Breast epithelium (tissue), 4 donors: Measurements from ENCODE around the gene TMEM273. TPM values are rescaled to one million over a fixed set of nuclear protein-coding genes. Genes with fewer than 3 reads are reported as not detected.

Source experiments
- DNase-seq, 2 donors: peaks; one replicate each; pipeline ENCODE4 v3.0.0-alpha.2; 2019; ENCODE audit warnings: low spot score in 2 of 2
- H3K27ac ChIP-seq, 2 donors: fragments of 200-600 bp; sonication (generic) in 1 of 2; one replicate each; pipeline ENCODE4 v1.5.1; 2016 to 2019; ENCODE audit warnings: mild to moderate bottlenecking in 1 of 2
- H3K27me3 ChIP-seq, 2 donors: fragments of 200-600 bp; sonication (generic) in 1 of 2; one replicate each; pipeline versions ENCODE4 v1.5.1 to v1.6.0; 2017 to 2019; ENCODE audit warnings: control low read depth in 1 of 2, mild to moderate bottlenecking in 1 of 2
- H3K36me3 ChIP-seq: fragments of 200-600 bp; one replicate; pipeline ENCODE4 v1.5.1; 2019
- H3K4me1 ChIP-seq, 2 donors: fragments of 200-600 bp; sonication (generic); one replicate each; pipeline ENCODE4 v1.5.1; 2016 to 2019; ENCODE audit warnings: control low read depth in 1 of 2
- H3K4me3 ChIP-seq, 3 donors: fragments of 200-600 bp; sonication (generic); 1 replicate in 2 of 3; 2 replicates in 1 of 3; pipeline ENCODE4 v1.5.1; 2016 to 2019; ENCODE audit warnings: mild to moderate bottlenecking in 3 of 3, moderate library complexity in 2 of 3
- H3K9me3 ChIP-seq, 2 donors: fragments of 200-600 bp; sonication (generic) in 1 of 2; one replicate each; pipeline ENCODE4 v1.5.1; 2016 to 2019; ENCODE audit warnings: control low read depth in 1 of 2
- CTCF ChIP-seq, 3 donors: fragments of 450-650 bp; IDR thresholded peaks; one replicate each; pipeline ENCODE4 v1.5.1; 2016 to 2017; ENCODE audit warnings: antibody characterized with exemption in 3 of 3, mild to moderate bottlenecking in 3 of 3, moderate library complexity in 3 of 3
- POLR2A ChIP-seq: fragments of 450-650 bp; IDR thresholded peaks from one replicate; pipeline ENCODE4 v1.6.1; 2016; ENCODE audit warnings: antibody characterized with exemption, mild to moderate bottlenecking, moderate library complexity
- POLR2AphosphoS5 ChIP-seq, 3 donors: sonication (generic); formaldehyde crosslinking; IDR thresholded peaks; one replicate each; pipeline ENCODE4 v1.6.1; 2017; ENCODE audit warnings: antibody characterized with exemption in 3 of 3
- intact Hi-C: fragments of 100-400 bp; cut with DNase I; formaldehyde crosslinking; loops from one replicate; pipeline ENCODE4 v1.15.1; 2023; ENCODE audit warnings: low total_unique reads
- total RNA-seq, 3 donors: library from RNA; depleted of rRNA; stranded (reverse); fragments of >200 nt; gene quantifications; one replicate each; pipeline ENCODE4 v1.1.0, GENCODE V29; 2016

Gene TMEM273
- total RNA-seq, 3 donors from 2014 or later, result 9.1 to 29.8 (median 18.4) TPM

- H3K36me3 ChIP-seq, result no peaks in the 10 kb centered on the region
- intact Hi-C loops, result no loop called here
- no peaks in the 10 kb centered on the region for H3K4me1 ChIP-seq
- H3K9me3 ChIP-seq, result no peaks in the 10 kb centered on the region
- H3K4me3 ChIP-seq, result no peak overlapping the region
- no peak overlapping the region for H3K27ac ChIP-seq
- H3K27me3 ChIP-seq, result no peaks in the 10 kb centered on the region
- no peak for DNase-seq
- no peak for TF ChIP-seq CTCF (IDR thresholded peaks at IDR 0.05)
- TF ChIP-seq POLR2A, result no peak
- TF ChIP-seq POLR2AphosphoS5 (IDR thresholded peaks at IDR 0.05), result no peak
Measured at GRCh38 chr10:49172061-49172776, 16.0 kb downstream of the TMEM273 start.

- Histone ChIP-seq H3K27ac (no peak overlapping the region), H3K36me3 (no peaks in the 10 kb centered on the region), H3K4me3 (no peak overlapping the region), H3K4me1 (no peaks in the 10 kb centered on the region), H3K9me3 (no peaks in the 10 kb centered on the region), H3K27me3 (no peaks in the 10 kb centered on the region)
- no peak for DNase-seq
- TF ChIP-seq CTCF (IDR thresholded peaks at IDR 0.05) (no peak), POLR2AphosphoS5 (IDR thresholded peaks at IDR 0.05) (no peak), POLR2A (no peak)
- intact Hi-C loops, result no loop called here
Measured at GRCh38 chr10:49171326-49172060, 16.7 kb downstream of the TMEM273 start.

- TF ChIP-seq POLR2A (no peak), CTCF (IDR thresholded peaks at IDR 0.05) (no peak), POLR2AphosphoS5 (IDR thresholded peaks at IDR 0.05) (no peak)
- H3K36me3 ChIP-seq, result no peaks in the 10 kb centered on the region
- no peak overlapping the region for H3K27ac ChIP-seq
- no peaks in the 10 kb centered on the region for H3K4me1 ChIP-seq
- H3K27me3 ChIP-seq, result no peaks in the 10 kb centered on the region
- H3K4me3 ChIP-seq, result no peak overlapping the region
- no peak for DNase-seq
- intact Hi-C loops, result no loop called here
- no peaks in the 10 kb centered on the region for H3K9me3 ChIP-seq
Measured at GRCh38 chr10:49170632-49171325, 17.4 kb downstream of the TMEM273 start.

GRCh38 chr10:49169776-49170175, 18.4 kb downstream of the TMEM273 start:
- Histone ChIP-seq H3K27me3 (no peaks in the 10 kb centered on the region), H3K9me3 (no peaks in the 10 kb centered on the region), H3K36me3 (no peaks in the 10 kb centered on the region), H3K4me1 (no peaks in the 10 kb centered on the region), H3K4me3 (no peak overlapping the region), H3K27ac (no peak overlapping the region)
- no peak for TF ChIP-seq POLR2A
- TF ChIP-seq CTCF (IDR thresholded peaks at IDR 0.05), result no peak
- TF ChIP-seq POLR2AphosphoS5 (IDR thresholded peaks at IDR 0.05), result no peak
- DNase-seq, result no peak
- intact Hi-C loops, result no loop called here
